D721Med (cell line): ENCODE measurements around the gene FREM3.
"Not testable (repeated sequence)": the region's sequence is repeated elsewhere in the genome, so short reads cannot be mapped to it uniquely, and the experiment has no call there.

ENCODE experiments used
- DNase-seq: peaks from one replicate; pipeline ENCODE4 v3.0.0; 2011; ENCODE audit warnings: low spot score; ENCODE audit not compliant: insufficient read length
- FAIRE-seq: peaks from 2 replicates; lab custom pipeline; 2011; peaks lifted over from hg19 to GRCh38; lab: Jason Lieb, UNC
- TF ChIP-seq, protein P1 (sequence below): IDR thresholded peaks from 2 replicates; pipeline ENCODE4 v1.5.1; 2012; ENCODE audit warnings: mild to moderate bottlenecking, control low read depth; ENCODE audit not compliant: insufficient read depth; ENCODE audit errors: missing control alignments

The FREM3 gene

DNA sequence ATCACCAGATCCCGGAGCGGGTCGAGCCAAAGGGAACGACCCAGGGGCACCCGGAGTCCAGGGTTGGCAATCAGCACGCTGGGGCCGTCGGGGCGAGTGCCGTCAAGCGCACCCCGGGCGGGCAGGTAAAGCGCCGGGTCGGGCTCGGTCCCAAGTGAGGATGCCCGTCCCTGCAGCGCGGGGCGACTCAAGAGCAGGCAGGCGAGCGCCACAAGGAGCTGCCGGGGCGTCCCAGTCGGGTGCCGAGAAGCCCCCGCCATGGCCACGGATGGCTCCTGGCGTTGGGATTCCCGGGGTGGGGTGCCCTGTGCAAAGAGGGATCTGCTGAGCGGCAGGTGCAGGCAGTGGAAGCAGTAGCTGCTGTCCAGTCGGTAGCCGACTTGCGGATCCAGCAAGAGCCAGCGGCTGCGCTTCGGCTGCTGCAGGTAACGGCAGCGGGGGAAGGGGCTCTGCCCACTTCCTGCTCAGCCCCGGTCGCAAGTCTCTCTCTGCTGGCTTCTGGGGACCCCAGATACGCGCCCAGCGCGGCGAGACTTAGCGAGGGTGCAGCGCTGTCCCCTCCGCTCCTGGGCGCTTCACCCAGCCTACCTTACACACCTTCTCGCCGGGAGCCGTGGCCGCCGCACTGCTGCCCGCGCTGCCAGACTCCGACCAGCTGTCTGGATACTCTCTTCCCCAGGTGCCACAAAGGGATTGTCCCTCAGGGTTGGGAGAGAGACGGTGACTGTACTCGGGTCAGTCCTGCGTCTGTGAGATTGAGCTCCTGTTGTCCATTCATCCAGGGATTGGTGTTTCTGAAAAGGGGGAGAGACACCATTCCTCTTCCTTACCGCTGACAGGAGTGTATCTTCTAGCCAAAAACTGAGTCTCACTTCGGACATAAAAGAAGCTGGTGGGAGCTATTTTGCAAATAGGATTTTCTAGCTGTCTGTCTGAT lies at the start of gene FREM3:
Gene FREM3 (minus strand): TSS at position 260 of the 937 bp plus-strand sequence. CDS start 0 bp downstream, at position 260.
- FAIRE-seq (no peak), DNase-seq (no peak)
- TF ChIP-seq, protein P1, sequence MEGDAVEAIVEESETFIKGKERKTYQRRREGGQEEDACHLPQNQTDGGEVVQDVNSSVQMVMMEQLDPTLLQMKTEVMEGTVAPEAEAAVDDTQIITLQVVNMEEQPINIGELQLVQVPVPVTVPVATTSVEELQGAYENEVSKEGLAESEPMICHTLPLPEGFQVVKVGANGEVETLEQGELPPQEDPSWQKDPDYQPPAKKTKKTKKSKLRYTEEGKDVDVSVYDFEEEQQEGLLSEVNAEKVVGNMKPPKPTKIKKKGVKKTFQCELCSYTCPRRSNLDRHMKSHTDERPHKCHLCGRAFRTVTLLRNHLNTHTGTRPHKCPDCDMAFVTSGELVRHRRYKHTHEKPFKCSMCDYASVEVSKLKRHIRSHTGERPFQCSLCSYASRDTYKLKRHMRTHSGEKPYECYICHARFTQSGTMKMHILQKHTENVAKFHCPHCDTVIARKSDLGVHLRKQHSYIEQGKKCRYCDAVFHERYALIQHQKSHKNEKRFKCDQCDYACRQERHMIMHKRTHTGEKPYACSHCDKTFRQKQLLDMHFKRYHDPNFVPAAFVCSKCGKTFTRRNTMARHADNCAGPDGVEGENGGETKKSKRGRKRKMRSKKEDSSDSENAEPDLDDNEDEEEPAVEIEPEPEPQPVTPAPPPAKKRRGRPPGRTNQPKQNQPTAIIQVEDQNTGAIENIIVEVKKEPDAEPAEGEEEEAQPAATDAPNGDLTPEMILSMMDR: no peak

DNA sequence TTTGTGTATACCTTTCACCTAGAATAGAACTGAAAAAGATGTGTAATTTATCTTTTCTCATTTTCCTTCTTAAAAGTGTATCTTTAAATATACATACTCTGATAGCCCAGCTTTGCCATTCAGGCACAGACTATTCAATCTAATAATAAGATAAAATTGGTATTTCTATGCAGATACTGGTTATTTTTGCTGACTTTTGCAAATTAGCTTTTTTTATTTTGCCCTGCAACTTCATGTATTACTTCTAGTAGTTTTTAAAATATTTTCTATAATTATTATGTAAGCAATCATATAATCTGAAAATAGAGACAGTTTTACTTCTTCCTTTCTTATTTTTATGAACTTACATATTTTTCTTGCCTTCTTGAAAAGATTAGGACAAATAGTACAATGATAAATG lies 45.4 kb upstream of the FREM3 start:
- TF ChIP-seq, protein P1: no peak
- FAIRE-seq (no peak), DNase-seq (no peak)

GRCh38 chr4:143743591-143743990 lies 43.1 kb upstream of the FREM3 start:
- DNase-seq: no peak
- no peak for FAIRE-seq
- TF ChIP-seq, protein P1: no peak

DNA sequence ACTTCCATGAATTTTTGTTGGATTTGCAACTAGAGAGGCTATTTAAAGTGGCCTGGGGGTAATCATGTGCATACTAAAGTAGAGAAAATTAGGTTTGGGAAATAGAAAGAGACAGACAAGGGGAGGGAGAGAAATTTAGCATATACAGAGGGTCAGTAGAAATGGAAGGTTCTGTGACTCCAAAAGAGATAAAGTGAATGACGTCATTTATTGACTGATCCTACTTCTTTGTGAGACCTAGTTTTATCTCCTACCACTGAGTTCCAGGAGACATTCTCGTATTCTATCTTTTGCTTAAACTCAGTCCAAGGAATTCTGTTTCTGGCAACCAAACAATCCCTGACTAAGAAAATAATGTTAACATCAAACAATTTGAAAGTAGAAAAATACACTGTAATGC lies 42.4 kb upstream of the FREM3 start:
- TF ChIP-seq, protein P1: no peak
- DNase-seq (no peak), FAIRE-seq (no peak)

- TF ChIP-seq, protein P1: no peak
- FAIRE-seq (no peak), DNase-seq (no peak)
Observed at GRCh38 chr4:143736861-143737260, 36.4 kb upstream of the FREM3 start.

GRCh38 chr4:143736061-143736460 lies 35.6 kb upstream of the FREM3 start:
- DNase-seq, FAIRE-seq: not testable (repeated sequence)

DNA sequence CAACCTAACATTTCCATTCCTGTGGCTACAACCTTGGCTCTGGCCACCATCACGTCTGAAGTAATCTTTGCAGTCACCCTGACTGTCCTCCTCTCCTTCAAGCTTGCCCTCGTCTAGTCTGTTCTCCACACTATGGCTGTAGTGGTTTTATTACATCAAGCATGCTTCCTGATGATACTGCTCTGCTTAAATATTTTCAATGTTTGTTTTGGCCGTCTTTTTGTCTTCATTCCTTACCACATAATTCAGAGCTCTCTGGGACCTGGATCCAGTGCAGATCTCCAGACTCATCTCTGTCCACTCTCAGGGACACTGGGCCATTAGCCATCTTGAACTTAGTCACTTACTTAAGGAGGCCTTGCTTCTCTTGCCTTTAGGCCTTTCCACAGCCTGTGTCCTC lies 27.7 kb upstream of the FREM3 start:
- DNase-seq (no peak), FAIRE-seq (no peak)
- TF ChIP-seq, protein P1: no peak
